Measurements from ENCODE around the gene TEP1.

GRCh38 chr14:20375471-20375870, 37.8 kb downstream of the TEP1 start:
- TF ChIP-seq, protein P1, sequence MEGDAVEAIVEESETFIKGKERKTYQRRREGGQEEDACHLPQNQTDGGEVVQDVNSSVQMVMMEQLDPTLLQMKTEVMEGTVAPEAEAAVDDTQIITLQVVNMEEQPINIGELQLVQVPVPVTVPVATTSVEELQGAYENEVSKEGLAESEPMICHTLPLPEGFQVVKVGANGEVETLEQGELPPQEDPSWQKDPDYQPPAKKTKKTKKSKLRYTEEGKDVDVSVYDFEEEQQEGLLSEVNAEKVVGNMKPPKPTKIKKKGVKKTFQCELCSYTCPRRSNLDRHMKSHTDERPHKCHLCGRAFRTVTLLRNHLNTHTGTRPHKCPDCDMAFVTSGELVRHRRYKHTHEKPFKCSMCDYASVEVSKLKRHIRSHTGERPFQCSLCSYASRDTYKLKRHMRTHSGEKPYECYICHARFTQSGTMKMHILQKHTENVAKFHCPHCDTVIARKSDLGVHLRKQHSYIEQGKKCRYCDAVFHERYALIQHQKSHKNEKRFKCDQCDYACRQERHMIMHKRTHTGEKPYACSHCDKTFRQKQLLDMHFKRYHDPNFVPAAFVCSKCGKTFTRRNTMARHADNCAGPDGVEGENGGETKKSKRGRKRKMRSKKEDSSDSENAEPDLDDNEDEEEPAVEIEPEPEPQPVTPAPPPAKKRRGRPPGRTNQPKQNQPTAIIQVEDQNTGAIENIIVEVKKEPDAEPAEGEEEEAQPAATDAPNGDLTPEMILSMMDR (IDR thresholded peaks at IDR 0.05; ENCODE audit: insufficient read depth, low read depth, low read length), result no peak
- TF ChIP-seq EZH2 (IDR thresholded peaks at IDR 0.05; ENCODE audit: insufficient read depth, low read length), result no peak
